Measurements from ENCODE around the gene SCN5A.

- TF ChIP-seq, protein P1, sequence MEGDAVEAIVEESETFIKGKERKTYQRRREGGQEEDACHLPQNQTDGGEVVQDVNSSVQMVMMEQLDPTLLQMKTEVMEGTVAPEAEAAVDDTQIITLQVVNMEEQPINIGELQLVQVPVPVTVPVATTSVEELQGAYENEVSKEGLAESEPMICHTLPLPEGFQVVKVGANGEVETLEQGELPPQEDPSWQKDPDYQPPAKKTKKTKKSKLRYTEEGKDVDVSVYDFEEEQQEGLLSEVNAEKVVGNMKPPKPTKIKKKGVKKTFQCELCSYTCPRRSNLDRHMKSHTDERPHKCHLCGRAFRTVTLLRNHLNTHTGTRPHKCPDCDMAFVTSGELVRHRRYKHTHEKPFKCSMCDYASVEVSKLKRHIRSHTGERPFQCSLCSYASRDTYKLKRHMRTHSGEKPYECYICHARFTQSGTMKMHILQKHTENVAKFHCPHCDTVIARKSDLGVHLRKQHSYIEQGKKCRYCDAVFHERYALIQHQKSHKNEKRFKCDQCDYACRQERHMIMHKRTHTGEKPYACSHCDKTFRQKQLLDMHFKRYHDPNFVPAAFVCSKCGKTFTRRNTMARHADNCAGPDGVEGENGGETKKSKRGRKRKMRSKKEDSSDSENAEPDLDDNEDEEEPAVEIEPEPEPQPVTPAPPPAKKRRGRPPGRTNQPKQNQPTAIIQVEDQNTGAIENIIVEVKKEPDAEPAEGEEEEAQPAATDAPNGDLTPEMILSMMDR (IDR thresholded peaks at IDR 0.05), result no peak
- TF ChIP-seq POLR2A (IDR thresholded peaks at IDR 0.05), result no peak
Observed at GRCh38 chr3:38601956-38602550, 47.4 kb downstream of the SCN5A start.
